ENCODE results near the gene CDH4.

CDH4 gene

DNA sequence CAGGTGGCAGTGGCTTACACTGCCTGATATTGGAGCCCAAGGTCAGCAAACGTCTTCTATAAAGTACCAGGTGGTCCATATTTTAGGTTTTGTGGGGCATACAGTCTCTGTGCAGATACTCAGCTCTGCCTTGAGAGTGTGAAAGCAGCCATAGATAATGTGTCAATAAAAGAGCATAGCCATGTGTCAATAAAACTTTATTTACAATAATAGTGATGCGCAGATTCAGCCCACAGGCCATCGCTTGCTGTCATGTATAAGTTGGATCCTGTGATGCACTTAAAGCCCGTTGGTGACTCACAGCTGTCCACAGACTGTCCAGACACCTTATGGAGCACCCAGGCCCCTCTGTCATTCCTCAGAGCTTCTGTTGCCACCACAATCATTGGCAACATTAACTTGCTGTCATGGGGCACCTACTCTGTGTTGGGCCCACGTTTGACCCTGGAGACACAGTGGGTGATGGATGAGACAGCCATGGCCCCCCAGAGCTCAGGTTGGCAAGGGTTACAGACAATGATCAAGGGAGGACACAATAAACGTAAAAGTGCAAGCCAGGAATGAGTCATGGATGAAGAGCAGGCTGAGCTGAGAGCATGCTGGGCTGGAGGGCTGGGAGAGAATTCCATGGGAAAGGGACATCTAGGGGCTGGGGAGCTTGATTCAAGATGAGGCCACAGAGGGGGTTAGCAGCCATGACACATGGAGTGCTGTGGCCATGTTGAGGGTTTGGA is 640.0 kb downstream of the CDH4 start:
- no peak for DNase-seq

DNA sequence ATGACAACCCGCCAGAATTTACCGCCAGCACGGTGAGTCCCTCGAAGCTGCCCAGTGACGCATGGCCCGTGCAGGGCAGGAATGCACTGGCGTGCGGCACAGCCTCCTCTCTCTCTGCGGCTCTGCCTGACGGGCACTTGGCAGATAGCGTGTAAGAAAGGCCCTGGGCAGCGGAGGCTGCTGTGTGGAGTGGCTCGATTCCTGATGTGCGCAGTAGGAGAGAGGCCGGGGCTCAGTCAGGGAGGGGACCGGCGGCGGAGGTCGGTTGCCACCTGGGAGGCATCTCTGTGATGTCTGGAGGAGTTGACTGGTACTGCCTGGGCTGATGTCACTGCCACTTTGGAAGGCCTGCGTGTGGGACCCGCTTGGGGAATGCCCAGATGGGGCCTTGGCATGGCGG is 643.0 kb downstream of the CDH4 start:
- DNase-seq, result no peak

DNA sequence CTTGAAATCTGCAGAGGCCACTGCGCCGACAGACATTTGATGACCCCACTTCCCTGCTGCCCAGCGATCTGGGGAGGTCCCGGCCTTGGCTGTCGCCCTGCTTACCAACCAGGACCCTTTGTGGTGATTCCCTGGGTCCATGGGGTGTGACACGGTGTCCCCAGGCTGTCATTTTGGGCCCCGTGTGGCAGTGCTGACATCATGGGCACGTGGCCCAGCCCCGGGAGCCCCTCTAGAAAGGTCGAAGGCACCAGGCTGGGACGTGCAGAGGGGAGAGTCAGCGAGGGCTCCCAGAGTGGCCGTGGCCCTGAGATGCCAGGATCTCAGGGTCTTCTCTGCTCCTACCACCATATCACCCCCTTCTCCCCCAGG is 643.6 kb downstream of the CDH4 start:
- no peak for DNase-seq

DNA sequence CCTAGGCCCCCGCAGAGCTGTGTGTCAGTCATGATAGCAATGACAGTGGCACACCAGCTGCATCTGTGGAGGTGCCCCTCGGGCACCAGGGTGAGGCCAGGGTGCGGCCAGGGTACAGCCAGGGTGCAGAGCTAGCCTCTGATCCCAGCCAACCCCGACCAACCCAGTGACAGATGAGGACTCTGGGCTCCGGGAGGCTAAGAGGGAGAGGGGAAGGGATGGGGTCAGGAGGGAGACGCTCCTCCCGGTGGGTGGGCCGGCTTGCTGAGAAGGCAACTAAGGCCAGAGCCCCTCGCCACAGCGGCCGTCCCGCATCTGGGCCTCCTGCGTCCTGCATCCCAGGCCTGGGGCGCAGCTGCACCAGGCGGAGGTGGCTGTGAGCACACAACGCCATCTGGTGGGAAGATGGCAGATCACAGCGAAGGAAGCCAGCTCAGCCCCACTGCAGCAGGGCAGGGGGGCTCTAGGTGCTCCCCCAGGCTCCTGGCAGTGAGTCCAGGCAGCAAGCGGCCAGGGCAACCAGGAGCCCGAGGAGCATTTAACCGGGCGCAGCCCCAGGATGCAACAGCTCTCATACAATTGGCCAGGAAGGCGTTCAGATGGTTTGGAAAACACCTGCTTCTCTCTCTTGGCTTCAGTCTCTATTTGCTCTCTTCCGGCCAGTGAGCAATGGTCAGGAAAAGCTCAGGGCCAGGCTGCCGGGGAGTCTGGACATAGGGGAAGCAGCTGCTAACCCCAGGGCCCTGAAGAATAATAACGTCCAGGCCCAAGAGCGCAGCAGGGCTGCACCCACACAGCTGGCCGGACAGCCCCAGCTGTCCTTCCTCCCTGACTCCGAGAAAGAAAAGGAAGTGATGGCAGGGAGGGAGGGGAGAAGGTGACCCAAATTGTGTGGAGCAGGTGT is 644.2 kb downstream of the CDH4 start:
- DNase-seq, result peak in 1 of 5 experiments; percentile 35

DNA sequence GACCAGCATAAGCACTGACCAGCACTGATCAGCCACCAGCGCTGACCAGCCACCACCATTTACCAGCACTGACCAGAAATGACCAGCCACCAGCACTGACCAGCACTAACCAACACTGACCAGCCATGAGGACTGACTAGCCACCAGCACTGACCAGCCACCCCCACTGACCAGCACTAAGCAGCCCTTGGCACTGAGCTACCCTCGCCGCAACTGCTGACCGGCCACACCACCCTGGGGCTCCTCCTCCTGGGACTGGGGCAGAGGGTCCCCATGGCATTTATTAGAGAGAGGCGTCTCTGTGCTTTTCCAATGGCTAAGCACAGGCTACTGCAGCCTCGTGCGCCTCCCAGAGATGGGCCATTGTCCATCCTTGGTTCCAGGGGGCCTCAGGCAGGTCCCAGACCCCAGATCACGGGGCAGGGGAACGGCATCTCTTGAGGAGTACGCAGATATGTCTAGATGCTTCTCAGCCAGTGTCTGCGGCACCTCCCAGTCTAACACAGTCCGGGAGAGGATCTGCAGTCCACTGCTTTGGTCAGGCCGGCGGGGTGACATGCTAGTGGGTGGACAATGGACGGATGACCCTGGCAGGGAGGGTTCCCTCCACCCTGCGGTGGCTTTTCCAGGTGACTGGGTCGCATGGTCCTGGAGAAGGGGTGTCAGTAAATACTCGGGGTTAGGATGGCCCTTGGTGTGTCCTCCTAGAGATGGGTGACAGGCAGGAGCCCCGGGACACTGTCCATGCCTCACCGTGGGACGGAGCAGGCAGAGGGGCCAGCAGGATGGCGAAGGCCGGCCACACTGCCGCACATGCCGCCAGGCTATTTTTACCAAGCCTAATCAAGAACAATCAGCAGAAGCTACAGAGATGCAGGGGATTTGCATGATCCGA is 645.6 kb downstream of the CDH4 start:
- DNase-seq, result no peak

DNA sequence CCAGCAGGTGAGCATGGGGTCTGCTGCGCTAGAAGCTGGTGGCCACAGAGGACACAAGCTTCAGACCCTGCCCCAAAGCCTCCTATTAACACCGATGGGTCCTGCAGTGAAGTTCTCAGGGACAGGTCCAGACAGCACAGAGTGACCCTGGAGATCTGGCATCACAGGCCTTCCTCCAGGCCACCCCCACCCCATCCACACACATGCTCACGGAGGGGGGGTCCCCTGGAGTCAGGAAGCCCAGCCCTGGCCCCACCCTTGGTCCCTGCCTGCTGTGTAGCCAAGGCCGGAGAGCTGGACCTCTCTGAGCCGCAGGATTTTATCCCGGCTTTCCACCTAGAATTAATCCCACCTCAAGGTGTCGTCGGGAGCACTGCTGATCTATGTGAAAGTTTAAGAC is 646.3 kb downstream of the CDH4 start:
- no peak for DNase-seq

DNA sequence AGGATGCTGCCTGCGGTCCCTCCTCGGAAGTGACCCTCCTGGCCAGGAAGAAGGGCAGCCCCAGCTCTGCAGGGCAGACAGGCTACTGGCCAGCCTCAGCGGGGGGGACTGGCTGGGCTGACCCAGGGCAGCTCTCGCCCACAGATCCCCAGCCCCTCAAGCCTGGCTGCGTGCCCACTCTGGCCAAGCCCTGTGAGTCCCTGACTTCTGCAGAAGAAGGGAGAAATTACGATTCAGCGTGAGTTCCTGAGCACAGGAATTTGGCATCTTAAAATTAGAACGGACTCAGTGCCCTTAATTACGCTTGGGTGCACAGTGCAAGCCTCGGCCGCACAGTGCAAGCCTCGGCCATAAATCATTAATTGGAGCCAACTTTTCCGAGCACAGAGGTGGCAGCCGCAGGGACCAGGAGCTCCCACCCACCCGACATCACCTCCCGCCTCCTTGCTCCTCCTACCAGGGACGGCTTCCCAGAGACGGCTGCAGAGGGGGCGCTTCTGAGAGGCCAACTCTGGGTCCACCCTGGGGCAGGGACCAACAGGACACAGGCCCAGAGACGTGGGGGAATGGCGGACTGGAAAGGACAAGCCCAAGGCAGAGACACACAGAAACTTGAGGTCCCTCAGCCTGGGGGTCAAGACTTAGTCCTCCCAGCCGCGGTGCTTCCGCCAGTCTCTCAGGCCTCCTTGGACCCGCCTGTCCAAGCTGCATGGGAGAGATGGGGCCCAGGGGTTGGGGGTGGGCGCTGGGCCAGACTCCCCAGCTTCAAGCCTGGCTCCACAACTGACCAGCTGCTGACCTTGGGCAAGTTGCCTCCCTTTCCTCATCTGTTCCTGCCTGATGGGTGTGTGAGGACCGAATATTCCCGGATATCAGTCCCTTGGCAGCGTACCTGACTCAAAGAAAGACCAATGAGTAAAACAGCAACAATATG is 648.2 kb downstream of the CDH4 start:
- DNase-seq, result no peak

DNA sequence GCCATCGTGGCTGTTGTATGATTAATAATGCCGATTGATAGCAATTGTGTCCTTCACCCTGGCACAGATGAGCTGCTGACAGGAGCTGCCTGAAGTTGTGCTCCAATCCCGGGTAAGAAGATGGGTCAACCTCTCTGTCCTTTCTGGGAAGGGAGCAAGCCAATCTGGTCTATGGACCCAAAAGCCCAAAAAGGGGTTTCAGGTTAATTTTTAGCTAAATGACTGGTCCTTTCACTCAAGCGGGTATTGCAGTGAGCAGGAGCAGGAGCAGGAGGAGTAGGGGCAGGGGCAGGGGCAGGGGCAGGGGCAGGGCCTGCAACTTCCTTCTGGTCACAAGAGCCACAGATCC is 648.9 kb downstream of the CDH4 start:
- no peak for DNase-seq

DNA sequence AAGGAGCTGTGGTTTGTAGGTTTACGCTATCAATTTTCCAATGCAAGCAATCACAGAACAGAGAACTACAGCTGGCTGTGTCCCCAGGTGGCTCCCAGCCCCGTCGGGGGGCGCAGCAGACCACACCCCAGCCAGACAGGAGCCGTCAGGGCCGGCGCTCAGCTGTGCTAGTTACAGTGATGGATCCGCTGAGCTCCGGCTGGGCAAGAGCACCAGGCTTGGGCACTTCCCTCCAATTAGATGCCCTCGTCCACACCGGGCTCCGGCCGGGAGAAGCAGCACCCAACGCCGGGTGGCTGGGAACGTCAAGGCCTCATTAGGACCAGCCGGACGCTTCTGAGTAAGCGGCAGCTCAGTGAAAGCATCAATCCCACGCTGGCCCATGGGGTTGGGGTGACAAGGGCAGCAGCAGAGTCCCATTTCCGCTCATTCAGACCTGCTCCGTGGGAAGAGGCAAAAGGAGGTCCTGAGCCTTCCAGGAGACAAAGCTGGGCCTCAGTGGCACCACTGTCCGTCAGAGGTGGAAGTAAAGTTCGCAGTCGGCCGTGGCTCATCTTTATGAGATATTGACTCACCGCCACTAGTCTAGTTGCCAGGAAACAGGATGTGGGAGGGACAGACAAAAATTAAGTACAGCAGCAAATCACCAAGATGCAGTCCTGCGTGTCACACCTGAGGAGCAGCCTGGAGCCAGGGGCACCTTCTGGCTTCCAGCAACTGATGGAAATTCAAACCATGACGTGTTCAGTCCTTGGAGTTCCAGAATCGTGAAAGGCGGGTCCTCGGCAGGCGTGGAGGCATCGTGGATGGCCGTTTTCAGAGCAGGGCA is 649.5 kb downstream of the CDH4 start:
- peak in 1 of 5 experiments; percentile 14 for DNase-seq

DNA sequence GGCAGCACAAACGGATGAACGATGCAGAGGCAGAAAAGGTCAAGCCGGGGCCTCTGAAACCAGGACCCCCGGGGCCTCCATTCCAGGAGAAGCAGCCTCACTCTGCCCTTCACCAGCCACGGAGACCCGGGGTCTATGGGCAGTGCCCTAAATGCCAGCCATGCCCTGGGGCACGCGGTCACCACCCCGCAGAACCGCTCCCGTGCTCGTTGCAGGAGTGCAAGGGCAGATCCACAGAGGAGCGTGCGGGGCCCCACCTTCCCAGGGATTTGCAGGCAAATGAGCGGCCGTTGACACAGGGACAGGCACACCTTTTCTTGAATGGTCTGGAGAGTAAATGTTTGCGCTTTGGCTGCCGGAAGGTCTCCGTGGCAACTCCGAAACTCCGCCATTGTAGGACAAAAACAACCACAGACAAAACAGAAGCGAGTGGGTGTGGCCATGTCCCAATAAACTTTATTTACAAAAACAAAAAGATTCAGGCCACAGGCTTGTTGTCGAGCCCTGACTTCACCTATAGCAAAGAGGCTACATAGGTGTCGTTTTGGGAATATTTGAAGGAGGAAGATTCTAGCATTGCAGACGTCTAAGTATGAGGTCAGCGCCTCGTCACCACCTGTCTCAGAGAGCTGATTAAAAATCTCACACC is 650.3 kb downstream of the CDH4 start:
- DNase-seq, result no peak

DNA sequence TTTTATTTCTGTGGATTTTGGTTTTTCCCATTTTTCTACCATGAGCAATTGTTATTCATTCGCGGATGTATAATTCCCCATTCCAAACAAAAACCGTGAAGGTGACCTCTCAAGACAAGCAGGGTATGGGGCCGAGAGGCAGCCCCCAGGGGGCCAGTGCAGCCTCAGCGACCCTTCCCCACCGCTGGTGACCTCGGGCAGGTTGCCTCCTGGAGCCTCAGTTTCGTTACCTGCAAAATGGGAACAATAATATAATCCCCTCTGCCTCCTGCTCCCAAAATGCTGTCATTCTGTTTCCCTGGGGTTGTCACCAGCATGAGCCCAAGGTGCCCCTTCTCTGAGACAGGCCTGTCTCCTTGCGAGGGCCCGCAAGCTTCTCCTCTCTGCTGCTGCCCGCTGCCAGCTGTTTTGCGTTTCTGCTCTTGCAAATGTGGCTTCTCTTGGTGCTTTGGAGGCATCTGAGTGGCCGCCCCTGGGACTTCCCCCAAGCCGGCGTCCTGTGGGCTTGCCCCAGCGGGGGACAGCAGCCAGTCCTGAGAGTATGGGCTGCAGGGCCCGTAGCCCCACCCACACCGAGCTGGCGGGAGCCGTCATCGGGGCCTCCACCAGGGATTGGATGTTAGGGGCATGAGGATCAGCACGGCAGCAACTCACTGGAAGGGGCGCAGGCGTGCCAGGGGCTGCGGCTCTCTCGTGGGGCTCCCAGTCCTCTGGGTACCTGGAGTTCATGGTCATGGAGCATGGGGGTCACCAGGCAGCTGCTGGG is 651.7 kb downstream of the CDH4 start:
- no peak for DNase-seq

DNA sequence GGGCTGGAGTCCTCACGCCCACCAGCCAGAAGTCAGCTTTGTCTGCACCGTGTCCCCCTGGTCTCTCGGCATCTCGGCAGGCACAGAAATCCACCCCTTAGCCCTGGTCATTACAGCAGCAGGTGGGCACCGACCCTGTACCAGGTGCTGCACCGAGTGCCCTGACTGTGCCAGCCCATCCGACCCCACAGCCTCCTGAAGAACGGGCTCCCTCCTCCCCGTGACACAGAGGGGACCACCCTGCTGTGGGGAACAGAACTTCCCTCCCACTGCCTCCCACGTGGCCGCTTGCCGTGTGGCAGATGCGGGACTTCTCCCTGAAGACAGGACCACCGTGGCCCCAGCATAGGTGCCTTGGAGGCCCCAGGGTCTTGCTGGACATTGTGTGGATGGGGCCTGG is 652.4 kb downstream of the CDH4 start:
- DNase-seq, result no peak

DNA sequence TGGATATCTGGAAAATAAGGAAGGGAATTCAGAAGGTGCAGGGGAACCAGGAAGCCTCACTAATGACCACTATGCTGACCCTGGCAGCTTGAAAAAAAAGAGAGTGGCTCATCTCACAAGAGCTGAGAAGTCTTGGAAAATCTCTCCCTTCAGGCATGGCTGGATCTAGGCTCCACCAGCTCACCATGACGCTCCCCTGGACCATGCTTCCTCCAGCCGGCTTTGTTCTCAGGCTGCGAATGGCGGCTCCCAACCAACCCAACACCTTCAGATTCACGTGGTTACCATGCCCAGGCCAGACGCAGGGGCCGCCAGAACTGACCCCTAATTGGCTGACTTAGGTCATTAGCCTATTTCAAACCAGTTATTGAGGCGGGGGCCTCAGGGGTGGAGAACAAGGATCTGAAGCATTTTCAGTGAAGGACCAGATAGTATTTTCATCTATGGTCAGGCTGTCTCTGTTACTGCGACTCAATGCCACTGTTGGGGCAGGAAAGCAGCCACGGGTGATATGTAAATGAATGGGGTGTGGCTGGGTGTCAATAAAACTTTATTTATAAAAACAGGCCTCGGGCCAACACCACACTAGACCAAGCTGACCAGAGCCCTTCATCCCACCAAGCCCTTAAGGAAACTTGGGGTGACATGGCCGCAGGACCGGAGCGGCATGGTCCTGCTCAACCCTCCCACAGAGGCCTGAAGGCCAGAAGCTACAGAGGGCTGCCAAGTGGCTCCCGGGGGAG is 653.9 kb downstream of the CDH4 start:
- no peak for DNase-seq

DNA sequence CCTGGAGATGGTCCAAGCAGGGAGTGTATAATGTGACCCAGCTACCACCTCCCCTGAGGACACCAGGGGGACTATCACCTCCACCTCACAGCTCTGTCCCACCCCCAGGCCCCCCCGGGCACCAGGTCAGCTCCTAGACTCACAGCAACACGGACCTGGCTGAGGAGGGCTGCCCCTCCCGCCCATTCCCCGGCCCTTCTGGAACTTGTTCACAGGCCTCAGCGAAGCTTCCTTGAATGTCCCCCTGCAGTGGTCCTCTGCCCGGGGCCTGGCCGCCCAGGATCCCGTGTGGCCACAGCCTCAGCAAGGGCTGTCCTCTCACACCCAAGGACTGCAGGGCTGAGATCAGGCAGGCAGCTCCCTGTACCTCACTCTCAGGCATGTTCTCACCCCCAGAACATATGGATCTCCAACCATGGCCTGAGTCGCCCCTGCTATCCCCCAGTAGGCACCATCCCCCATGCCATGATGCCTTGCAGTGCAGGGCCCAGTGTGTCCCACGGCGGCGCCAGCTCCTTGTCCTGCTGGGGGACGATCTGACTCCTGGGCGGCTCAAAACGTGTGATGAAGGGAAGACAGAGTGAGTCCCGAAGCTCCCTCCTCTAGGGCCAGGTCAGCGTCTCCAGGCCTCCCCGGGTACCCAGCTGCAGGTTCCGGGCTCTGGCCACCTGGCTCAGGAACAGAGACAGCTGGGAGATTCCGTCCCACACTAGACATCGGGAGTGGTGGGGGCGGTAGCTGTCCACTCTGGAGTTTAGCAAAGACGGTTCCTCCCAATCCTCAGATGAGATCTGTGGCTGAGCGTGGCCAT is 655.2 kb downstream of the CDH4 start:
- DNase-seq, result no peak

DNA sequence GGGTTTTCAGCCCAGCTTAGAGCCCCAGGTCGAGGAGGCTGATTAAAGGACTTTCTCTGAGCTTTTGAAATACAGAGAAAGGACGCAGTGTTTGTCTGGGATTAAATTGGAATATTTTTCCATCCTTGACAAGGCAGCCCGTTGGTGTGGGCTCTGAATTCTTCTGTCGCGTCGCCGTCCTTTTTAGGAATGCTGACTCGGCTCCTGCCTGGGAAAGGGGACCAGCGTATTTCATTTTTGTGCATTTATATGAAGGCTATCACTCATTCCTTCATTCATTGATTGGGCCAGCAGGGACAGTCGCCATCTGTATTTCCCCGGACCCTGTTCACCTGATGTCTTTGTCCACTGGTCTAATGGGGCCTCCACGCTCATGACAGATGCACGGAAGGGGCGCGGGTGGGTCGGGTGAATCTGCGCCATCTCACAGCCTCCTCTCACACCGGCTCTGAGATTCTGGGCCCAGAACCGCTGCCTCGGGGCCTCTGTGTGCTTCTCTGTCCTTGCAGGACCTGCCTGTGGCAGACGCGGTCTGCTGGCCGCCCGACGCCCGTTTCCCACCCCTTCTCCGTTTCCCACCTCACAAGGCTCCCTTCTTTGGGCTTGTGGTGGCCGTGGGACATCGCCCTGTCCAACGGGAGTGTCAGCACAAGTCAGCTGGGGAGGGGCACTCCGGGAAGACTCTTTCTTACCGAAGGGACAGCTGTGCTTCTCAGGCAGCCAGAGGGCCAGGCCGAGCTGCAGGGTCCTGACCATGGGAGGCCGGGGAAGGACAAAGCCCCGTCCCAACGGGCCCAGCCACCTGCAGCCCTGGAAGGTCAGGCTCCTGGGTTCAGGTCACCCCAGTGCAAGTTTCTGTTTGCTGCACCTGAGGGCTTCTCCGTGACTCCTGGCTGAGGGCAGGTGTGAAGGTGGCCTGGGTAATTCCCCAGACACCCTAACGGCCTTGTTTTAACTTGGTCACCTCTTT is 656.3 kb downstream of the CDH4 start:
- DNase-seq, result no peak

DNA sequence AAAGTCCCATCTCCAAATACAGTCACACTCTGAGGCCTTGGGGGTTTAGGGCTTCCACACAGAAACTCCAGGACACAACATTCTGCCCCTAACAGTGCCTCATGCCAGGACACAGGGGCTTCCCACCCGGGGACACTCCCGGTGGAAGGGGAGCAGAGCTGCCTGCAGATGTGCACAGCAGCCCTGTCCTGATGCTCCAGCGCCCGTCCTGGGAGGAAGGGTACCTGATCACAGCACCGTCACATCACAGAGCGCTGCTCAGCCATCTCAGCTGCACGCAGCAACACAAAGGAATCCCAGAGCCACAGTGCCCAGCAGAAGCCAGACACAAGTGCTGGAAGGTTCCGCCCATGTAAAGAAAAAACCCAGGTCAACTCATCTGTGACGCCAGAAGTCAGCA is 657.0 kb downstream of the CDH4 start:
- no peak for DNase-seq

DNA sequence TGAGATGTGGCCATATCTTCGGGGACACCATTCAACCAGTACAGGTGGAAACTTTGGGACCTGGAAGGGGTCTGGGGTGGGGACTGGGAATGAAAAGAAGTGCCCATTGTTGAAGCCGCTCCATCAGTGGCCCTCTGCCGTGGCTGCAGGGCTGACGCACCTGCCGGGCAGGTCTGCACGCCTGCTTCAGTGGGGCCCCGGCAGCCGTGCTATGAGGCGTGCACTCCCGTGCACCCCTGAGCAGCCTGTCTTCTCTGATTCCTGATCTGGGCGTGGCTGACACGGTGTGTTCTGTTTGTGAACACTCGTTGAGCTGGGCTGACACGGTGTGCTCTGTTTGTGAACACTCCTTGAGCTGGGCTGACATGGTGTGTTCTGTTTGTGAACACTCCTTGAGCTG is 657.8 kb downstream of the CDH4 start:
- DNase-seq, result no peak
